ENCODE measurements around the gene ARL16.
"Not testable (repeated sequence)": the region's sequence is repeated elsewhere in the genome, so short reads cannot be mapped to it uniquely, and the experiment has no call there.

ARL16 gene

GRCh38 chr17:81696218-81696941 is 12.8 kb upstream of the ARL16 start:
- in situ Hi-C loops (cut with HindIII; ENCODE audit: low sequenced_read_pairs) = no loop called here

- in situ Hi-C loops (cut with HindIII; ENCODE audit: low sequenced_read_pairs) = no loop called here
Observed at GRCh38 chr17:81695801-81696200, 12.2 kb upstream of the ARL16 start.

GRCh38 chr17:81695211-81695610 is 11.6 kb upstream of the ARL16 start:
- in situ Hi-C loops (cut with HindIII; ENCODE audit: low sequenced_read_pairs) = no loop called here

GRCh38 chr17:81694810-81695209 is 11.2 kb upstream of the ARL16 start:
- in situ Hi-C loops (cut with HindIII; ENCODE audit: low sequenced_read_pairs) = no loop called here

- in situ Hi-C loops (cut with HindIII; ENCODE audit: low sequenced_read_pairs) = no loop called here
Observed at GRCh38 chr17:81693509-81694210, 10.1 kb upstream of the ARL16 start.

- in situ Hi-C loops (cut with HindIII; ENCODE audit: low sequenced_read_pairs) = no loop called here
Observed at GRCh38 chr17:81691608-81692007, 8.0 kb upstream of the ARL16 start.

GRCh38 chr17:81691196-81691595 is 7.6 kb upstream of the ARL16 start:
- in situ Hi-C loops (cut with HindIII; ENCODE audit: low sequenced_read_pairs) = no loop called here

- in situ Hi-C loops (cut with HindIII; ENCODE audit: low sequenced_read_pairs) = no loop called here
Observed at GRCh38 chr17:81690549-81690948, 7.0 kb upstream of the ARL16 start.

GRCh38 chr17:81690066-81690465 is 6.5 kb upstream of the ARL16 start:
- in situ Hi-C loops (cut with HindIII; ENCODE audit: low sequenced_read_pairs) = no loop called here

- in situ Hi-C loops (cut with HindIII; ENCODE audit: low sequenced_read_pairs) = no loop called here
Observed at GRCh38 chr17:81688616-81689015, 5.0 kb upstream of the ARL16 start.

- in situ Hi-C loops (cut with HindIII; ENCODE audit: low sequenced_read_pairs) = no loop called here
Observed at GRCh38 chr17:81687770-81688541, 4.4 kb upstream of the ARL16 start.

GRCh38 chr17:81686614-81687013 is 3.0 kb upstream of the ARL16 start:
- in situ Hi-C loops (cut with HindIII; ENCODE audit: low sequenced_read_pairs) = no loop called here

GRCh38 chr17:81685108-81685507 is 1.5 kb upstream of the ARL16 start:
- in situ Hi-C loops (cut with HindIII; ENCODE audit: low sequenced_read_pairs) = no loop called here

GRCh38 chr17:81684442-81684911 is 880 bp upstream of the ARL16 start:
- in situ Hi-C loops (cut with HindIII; ENCODE audit: low sequenced_read_pairs) = no loop called here

- in situ Hi-C loops (cut with HindIII; ENCODE audit: low sequenced_read_pairs) = no loop called here
Observed at GRCh38 chr17:81683208-81683583, 401 bp downstream of the ARL16 start.

- in situ Hi-C loops (cut with HindIII; ENCODE audit: low sequenced_read_pairs) = no loop called here
Observed at GRCh38 chr17:81682565-81683207, 911 bp downstream of the ARL16 start.

- in situ Hi-C loops (cut with HindIII; ENCODE audit: low sequenced_read_pairs) = no loop called here
Observed at GRCh38 chr17:81681672-81682071, 1.9 kb downstream of the ARL16 start.

- in situ Hi-C loops (cut with HindIII; ENCODE audit: low sequenced_read_pairs) = no loop called here
Observed at GRCh38 chr17:81680150-81680549, 3.4 kb downstream of the ARL16 start.

GRCh38 chr17:81676906-81677305 is 6.7 kb downstream of the ARL16 start:
- in situ Hi-C loops (cut with HindIII; ENCODE audit: low sequenced_read_pairs) = no loop called here

- in situ Hi-C loops (cut with HindIII; ENCODE audit: low sequenced_read_pairs) = not testable (repeated sequence)
Observed at GRCh38 chr17:81675515-81676221, 7.9 kb downstream of the ARL16 start.

All from DLD1 (cell line).